Neural cell (in vitro differentiated cells): ENCODE results near the gene MUS81.

ENCODE experiments used
- CTCF ChIP-seq: fragments of 450-650 bp; IDR thresholded peaks from 2 replicates; pipeline ENCODE4 v1.5.1; 2014; ENCODE audit warnings: antibody characterized with exemption, mild to moderate bottlenecking, moderate library complexity; ENCODE audit not compliant: poor library complexity, severe bottlenecking
- POLR2AphosphoS5 ChIP-seq: IDR thresholded peaks from 2 replicates; pipeline ENCODE4 v1.6.1; 2012
- REST ChIP-seq: IDR thresholded peaks from 2 replicates; pipeline ENCODE4 v1.6.1; 2012; ENCODE audit warnings: borderline replicate concordance
- SMC3 ChIP-seq: fragments of 450-650 bp; conservative IDR thresholded peaks from 2 replicates; pipeline ENCODE4 v1.6.1; 2014; ENCODE audit warnings: antibody characterized with exemption, mild to moderate bottlenecking, moderate library complexity; ENCODE audit not compliant: poor library complexity

- no peak for TF ChIP-seq SMC3
- TF ChIP-seq REST: no peak
- TF ChIP-seq CTCF: no peak
- no peak for TF ChIP-seq POLR2AphosphoS5
These were observed 42.9 kb upstream of the MUS81 start for GRCh38 chr11:65817312-65817834.
